ENCODE results near the gene KDM2B. TPM values are rescaled to one million over a fixed set of nuclear protein-coding genes. Genes with fewer than 3 reads are reported as not detected.

KDM2B gene
- polyA plus RNA-seq, 2 of the 4 experiments (the other 2 are of a cell fraction), result 10.4 to 18.4 TPM

GRCh38 chr12:121602766-121603165 lies 21.9 kb upstream of the KDM2B start:
- FAIRE-seq (no peak), ATAC-seq (no peak)
- 86% methylated on average over 6 of the region's 6 CpGs for WGBS (ENCODE audit: missing lambda C conversion rate)

GRCh38 chr12:121600702-121601336 lies 20.0 kb upstream of the KDM2B start:
- Histone ChIP-seq H3K4me2 (no peak overlapping the region), H3K27ac (no peak overlapping the region), H3K4me1 (peaks cover 7% of the 10 kb centered on the region; the same call in 2 of the 3 replicates), H3K4me3 (no peak overlapping the region), H3K9me3 (no peaks in the 10 kb centered on the region)
- ChIA-PET CTCF (interaction anchor here (0.6 to 3.1 kb wide), 8 partner anchors 9 to 929 kb away, joined by 3 to 19 read pairs (median 4); partner anchors contain the start of gene ORAI1), POLR2A (no interaction called here)
- TF ChIP-seq ATOH8 (CRISPR knock-in tag; IDR thresholded peaks at IDR 0.05; ENCODE audit: low read depth) (no peak), RCOR1 (IDR thresholded peaks at IDR 0.05; ENCODE audit: low read depth, low read length) (no peak), CBX8 (IDR thresholded peaks at IDR 0.05) (no peak), RFX5 (IDR thresholded peaks at IDR 0.05) (no peak), RNF2 (IDR thresholded peaks at IDR 0.05; ENCODE audit: borderline replicate concordance, low read depth) (no peak), TFCP2L1 (CRISPR knock-in tag; IDR thresholded peaks at IDR 0.05) (no peak), CEBPB (IDR thresholded peaks at IDR 0.05) (no peak), MAZ (IDR thresholded peaks at IDR 0.05; ENCODE audit: borderline replicate concordance, low read depth, low read length) (no peak), KDM5A (IDR thresholded peaks at IDR 0.05) (no peak), FOSB (CRISPR knock-in tag; IDR thresholded peaks at IDR 0.05) (no peak), PBX3 (IDR thresholded peaks at IDR 0.05) (no peak), ZSCAN20 (CRISPR knock-in tag; IDR thresholded peaks at IDR 0.05) (no peak), CTCF (IDR thresholded peaks at IDR 0.05) (no peak)
- 75% methylated on average over 6 of the region's 6 CpGs for whole genome bisulfite sequencing (ENCODE audit: missing lambda C conversion rate)
- DNase-seq (ENCODE audit: low read depth in 1 of 2, low spot score in 1 of 2), result no peak
- FAIRE-seq, result no peak
- ATAC-seq, result no peak

More at GRCh38 chr12:121602766-121603165, 21.9 kb upstream of the KDM2B start:
- CTCF ChIA-PET, result interaction anchor here (1.3 to 2.9 kb wide), 4 partner anchors 11 to 80 kb away, joined by 3 to 19 read pairs (median 12); partner anchors contain the start of gene ORAI1
- Histone ChIP-seq H3K4me2 (no peak overlapping the region), H3K9me3 (no peaks in the 10 kb centered on the region), H3K27ac (no peak overlapping the region), H3K4me1 (peaks cover 7% of the 10 kb centered on the region; the same call in 2 of the 3 replicates), H3K4me3 (no peak overlapping the region)
- DNase-seq (ENCODE audit: low read depth in 1 of 2, low spot score in 1 of 2), result no peak
- no peak for TF ChIP-seq FOSL2 (IDR thresholded peaks at IDR 0.05)
- no peak for TF ChIP-seq FOSL2 (CRISPR knock-in tag; IDR thresholded peaks at IDR 0.05)
- TF ChIP-seq KDM1A (IDR thresholded peaks at IDR 0.05; ENCODE audit: low read depth), result no peak
- TF ChIP-seq MYC (IDR thresholded peaks at IDR 0.05; ENCODE audit: borderline replicate concordance, low read length), result no peak
- no peak for TF ChIP-seq ESRRA (IDR thresholded peaks at IDR 0.05; ENCODE audit: borderline replicate concordance, low read length)
- no peak for TF ChIP-seq JUN (IDR thresholded peaks at IDR 0.05)
- TF ChIP-seq REST (IDR thresholded peaks at IDR 0.05), result no peak
- TF ChIP-seq HEYL (CRISPR knock-in tag; IDR thresholded peaks at IDR 0.05), result no peak
- no peak for TF ChIP-seq CBX2 (IDR thresholded peaks at IDR 0.05; ENCODE audit: borderline replicate concordance, low read depth)
- TF ChIP-seq POLR2A (IDR thresholded peaks at IDR 0.05; ENCODE audit: low read length), result no peak
- no peak for TF ChIP-seq RCOR1 (IDR thresholded peaks at IDR 0.05; ENCODE audit: low read depth, low read length)
- TF ChIP-seq ZNF302 (CRISPR knock-in tag; IDR thresholded peaks at IDR 0.05), result no peak
- no peak for TF ChIP-seq SMC3 (IDR thresholded peaks at IDR 0.05)
- POLR2A ChIA-PET, result interaction anchor here (1.7 kb wide), 1 partner anchor 24 kb away, joined by 4 read pairs; the partner anchor contains the start of gene ORAI1
